Measurements from ENCODE around the gene DLK2. TPM values are rescaled to one million over a fixed set of nuclear protein-coding genes. Genes with fewer than 3 reads are reported as not detected.
"Not testable (repeated sequence)": the region's sequence is repeated elsewhere in the genome, so short reads cannot be mapped to it uniquely, and the experiment has no call there.

Gene DLK2, protein sequence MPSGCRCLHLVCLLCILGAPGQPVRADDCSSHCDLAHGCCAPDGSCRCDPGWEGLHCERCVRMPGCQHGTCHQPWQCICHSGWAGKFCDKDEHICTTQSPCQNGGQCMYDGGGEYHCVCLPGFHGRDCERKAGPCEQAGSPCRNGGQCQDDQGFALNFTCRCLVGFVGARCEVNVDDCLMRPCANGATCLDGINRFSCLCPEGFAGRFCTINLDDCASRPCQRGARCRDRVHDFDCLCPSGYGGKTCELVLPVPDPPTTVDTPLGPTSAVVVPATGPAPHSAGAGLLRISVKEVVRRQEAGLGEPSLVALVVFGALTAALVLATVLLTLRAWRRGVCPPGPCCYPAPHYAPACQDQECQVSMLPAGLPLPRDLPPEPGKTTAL
- 1.5 TPM in 1 of 2 replicates, not detected in the other for total RNA-seq (2014; rRNA removed; shearing (Covaris generic); ENCODE audit: low replicate concordance)

- H3K27me3 ChIP-seq, result peaks cover 8% of the 10 kb centered on the region; the same call in 1 of the 2 replicates
- H3K9me3 ChIP-seq, result no peaks in the 10 kb centered on the region
- no peaks in the 10 kb centered on the region for H3K36me3 ChIP-seq
- DNase-seq, result no peak
- H3K4me3 ChIP-seq, result peak within 1 kb of the TSS; percentile 39
Measured at GRCh38 chr6:43455531-43456428, at the start of gene DLK2. Gene DLK2, minus strand, starts transcription at chr6:43455548. Its CDS starts 723 bp downstream, at chr6:43454825.

DNA sequence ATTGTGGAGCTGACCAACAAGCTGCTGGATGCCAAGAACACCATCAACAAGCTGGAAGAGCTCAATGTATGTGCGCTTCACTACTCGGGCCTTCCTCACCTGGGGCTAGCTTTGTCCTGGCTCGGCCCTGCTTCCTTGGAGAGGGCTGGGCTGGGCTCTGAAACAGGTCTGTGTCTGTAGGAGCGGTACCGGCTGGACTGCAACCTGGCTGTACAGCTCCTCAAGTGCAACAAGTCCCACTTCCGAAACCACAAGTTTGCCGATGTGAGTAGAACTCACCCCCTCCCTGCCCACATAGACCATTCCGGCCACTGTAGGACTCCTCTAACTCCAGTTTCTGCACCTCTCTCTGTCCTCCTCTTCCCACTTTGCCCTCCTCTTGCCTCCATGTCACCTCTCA is 48.1 kb upstream of the DLK2 start:
- Histone ChIP-seq H3K27me3 (no peaks in the 10 kb centered on the region), H3K9me3 (no peaks in the 10 kb centered on the region), H3K36me3 (no peaks in the 10 kb centered on the region), H3K4me3 (no peak overlapping the region)
- no peak for DNase-seq

GRCh38 chr6:43502666-43503065 is 47.3 kb upstream of the DLK2 start:
- DNase-seq, result no peak

DNA sequence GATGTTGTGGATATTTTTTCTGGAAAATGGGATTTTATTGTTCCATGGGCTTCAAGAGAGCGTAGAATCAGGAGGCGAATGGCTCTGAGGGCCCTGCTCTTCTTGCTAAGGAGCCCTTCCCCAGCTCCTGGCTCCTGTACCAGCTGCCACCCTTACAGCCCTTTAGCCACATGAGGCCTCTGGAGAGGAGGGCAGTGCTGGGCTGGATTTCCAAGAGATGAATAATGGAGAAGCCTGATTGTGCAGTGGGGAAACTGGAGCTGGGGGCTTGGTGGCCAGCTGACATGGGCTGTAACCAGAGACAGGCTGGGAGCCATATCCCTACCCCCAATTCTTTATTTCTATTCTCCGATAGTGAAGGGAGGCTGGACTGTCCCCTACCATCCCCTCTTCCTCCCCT is 45.6 kb upstream of the DLK2 start:
- Histone ChIP-seq H3K4me3 (no peak overlapping the region), H3K9me3 (no peaks in the 10 kb centered on the region), H3K36me3 (no peaks in the 10 kb centered on the region), H3K27me3 (no peaks in the 10 kb centered on the region)
- no peak for DNase-seq

More at GRCh38 chr6:43502666-43503065, 47.3 kb upstream of the DLK2 start:
- H3K4me3 ChIP-seq, result no peak overlapping the region
- no peaks in the 10 kb centered on the region for H3K9me3 ChIP-seq
- no peaks in the 10 kb centered on the region for H3K27me3 ChIP-seq
- H3K36me3 ChIP-seq, result no peaks in the 10 kb centered on the region

DNA sequence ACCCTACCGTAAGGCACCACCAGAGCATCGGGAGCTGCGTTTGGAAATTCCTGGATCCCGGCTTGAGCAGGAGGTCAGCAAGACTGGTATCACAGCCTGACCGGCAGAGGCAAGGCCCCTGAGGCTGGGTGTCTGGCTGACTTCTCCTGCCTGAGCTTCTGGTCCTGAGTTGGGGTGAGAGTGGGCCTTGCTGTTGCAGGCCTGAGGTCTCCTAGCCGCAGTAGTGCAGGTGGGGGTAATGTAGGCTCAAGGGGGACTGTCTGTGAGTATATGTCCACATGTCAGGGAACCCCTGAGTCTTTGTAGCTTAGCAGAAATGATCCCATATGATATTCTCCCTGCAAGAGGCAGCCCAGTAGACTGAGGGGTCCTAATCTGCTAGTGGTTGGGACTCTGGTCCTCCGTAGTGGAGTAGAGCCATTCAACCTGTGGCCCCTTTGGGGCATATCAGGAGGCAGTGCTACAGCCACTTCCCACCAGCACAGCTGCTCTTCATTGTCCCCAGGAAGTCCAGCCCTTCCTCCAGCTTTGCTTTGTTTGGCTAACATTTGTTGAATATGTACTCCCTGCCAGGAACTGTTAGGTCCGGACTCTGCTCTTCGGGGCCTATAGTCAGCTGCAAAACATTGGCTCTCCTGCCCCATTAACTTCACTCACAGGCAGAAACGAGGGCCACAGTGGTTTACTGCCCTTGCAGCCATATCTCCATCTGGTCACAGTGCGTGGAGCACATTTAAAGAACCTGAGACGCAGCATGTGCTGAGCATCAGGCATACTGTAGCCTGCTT is 43.9 kb upstream of the DLK2 start:
- no peak for DNase-seq
- no peaks in the 10 kb centered on the region for H3K27me3 ChIP-seq
- no peaks in the 10 kb centered on the region for H3K36me3 ChIP-seq
- H3K4me3 ChIP-seq, result no peak overlapping the region
- H3K9me3 ChIP-seq, result no peaks in the 10 kb centered on the region

DNA sequence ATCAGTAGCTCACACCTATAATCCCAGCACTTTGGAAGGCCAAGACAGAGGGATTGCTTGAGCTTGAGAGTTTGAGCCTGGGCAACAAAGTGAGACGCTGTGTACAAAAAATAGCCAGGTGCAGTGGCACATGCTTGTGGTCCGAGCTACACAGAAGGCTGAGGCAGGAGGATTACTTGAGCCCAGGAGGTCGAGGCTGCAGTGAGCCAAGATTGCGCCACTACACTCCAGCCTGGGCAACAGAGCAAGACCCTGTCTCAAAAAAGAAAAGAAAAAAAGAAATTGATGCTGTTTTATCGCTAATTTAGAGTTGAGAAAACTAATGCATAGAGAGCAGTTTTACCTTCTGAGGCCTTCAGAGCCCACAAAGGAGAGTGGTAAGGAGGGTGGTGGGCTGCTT is 42.9 kb upstream of the DLK2 start:
- not testable (repeated sequence) for H3K27me3 ChIP-seq, H3K9me3 ChIP-seq, H3K36me3 ChIP-seq, DNase-seq, H3K4me3 ChIP-seq

GRCh38 chr6:43497689-43498088 is 42.3 kb upstream of the DLK2 start:
- no peaks in the 10 kb centered on the region for H3K36me3 ChIP-seq
- no peaks in the 10 kb centered on the region for H3K27me3 ChIP-seq
- no peak for DNase-seq
- H3K9me3 ChIP-seq, result no peaks in the 10 kb centered on the region
- H3K4me3 ChIP-seq, result no peak overlapping the region

- Histone ChIP-seq H3K9me3 (no peaks in the 10 kb centered on the region), H3K36me3 (no peaks in the 10 kb centered on the region), H3K27me3 (no peaks in the 10 kb centered on the region), H3K4me3 (no peak overlapping the region)
- no peak for DNase-seq
Measured at GRCh38 chr6:43497129-43497396, 41.7 kb upstream of the DLK2 start.

- Histone ChIP-seq H3K4me3 (no peak overlapping the region), H3K36me3 (no peaks in the 10 kb centered on the region), H3K27me3 (no peaks in the 10 kb centered on the region), H3K9me3 (no peaks in the 10 kb centered on the region)
- DNase-seq, result no peak
Measured at GRCh38 chr6:43496370-43497128, 41.2 kb upstream of the DLK2 start.

DNA sequence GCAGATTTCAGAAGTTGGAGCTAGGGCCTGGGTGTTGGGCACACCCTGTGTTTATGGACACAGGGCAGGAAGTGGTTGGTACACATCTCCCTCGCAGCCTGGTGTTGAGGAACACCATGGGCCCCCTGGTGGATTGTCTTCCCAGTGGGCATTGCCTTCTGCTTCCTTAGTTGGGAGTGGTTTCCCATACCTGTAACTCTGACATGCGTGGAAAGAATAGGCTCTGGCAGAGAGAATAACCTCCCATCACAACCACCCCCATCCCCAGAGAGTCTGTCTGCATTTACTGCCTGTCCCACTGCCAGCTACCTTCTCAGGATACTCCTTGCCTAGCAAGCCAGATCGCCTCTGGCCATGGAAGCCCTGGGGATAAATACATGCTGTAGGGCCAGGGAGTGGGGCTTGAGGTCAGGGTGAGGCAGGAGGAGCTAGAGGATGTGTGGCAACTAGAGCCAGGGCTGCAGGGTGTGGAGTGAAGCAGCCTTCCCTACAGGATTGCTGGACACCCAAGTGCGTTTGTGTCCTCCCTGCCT is 40.1 kb upstream of the DLK2 start:
- Histone ChIP-seq H3K9me3 (no peaks in the 10 kb centered on the region), H3K36me3 (no peaks in the 10 kb centered on the region), H3K4me3 (no peak overlapping the region), H3K27me3 (no peaks in the 10 kb centered on the region)
- no peak for DNase-seq

- no peaks in the 10 kb centered on the region for H3K36me3 ChIP-seq
- H3K27me3 ChIP-seq, result no peaks in the 10 kb centered on the region
- no peaks in the 10 kb centered on the region for H3K9me3 ChIP-seq
- no peak overlapping the region for H3K4me3 ChIP-seq
- DNase-seq, result no peak
Measured at GRCh38 chr6:43494766-43495165, 39.4 kb upstream of the DLK2 start.

DNA sequence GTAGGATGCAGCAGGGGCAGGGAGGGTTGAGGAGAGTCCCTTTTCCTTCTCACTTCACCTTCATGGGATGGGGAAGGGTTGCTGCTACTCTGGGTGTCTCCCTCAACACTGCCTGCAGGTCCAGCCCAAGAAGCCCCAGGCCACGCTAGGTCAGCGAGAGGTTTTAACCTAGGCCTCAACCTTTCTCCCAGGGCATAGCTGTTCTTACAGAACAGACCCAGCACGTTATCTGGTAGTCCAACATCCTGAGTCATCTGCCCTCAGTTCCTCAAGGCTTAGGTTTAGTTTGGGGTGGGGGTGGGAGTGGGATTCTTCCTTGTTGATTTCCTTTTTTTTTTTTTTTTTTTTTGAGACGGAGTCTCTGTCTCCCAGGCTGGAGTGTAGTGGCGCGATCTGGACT is 39.0 kb upstream of the DLK2 start:
- DNase-seq, result no peak
- Histone ChIP-seq H3K36me3 (no peaks in the 10 kb centered on the region), H3K27me3 (no peaks in the 10 kb centered on the region), H3K9me3 (no peaks in the 10 kb centered on the region), H3K4me3 (no peak overlapping the region)

DNA sequence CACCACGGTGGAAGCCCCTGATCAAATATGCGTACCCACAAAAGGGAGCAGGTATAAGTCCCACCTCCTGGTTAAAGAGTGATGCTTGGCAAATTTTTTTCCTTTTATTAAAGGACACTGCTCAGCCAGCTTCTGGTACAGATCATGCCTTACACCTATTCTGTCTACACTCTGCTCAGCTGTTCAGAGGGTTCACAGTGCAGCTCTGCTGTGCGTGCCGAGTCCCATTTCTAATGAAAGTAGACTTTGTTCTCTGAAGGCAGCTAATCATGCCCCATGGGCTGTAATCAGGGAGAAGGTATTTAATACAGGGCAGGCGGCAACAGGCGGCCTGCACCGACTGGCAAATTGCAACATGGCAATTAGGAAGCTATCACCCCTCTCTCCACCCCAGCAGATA is 38.5 kb upstream of the DLK2 start:
- H3K4me3 ChIP-seq, result no peak overlapping the region
- no peak for DNase-seq
- H3K9me3 ChIP-seq, result no peaks in the 10 kb centered on the region
- H3K27me3 ChIP-seq, result no peaks in the 10 kb centered on the region
- H3K36me3 ChIP-seq, result no peaks in the 10 kb centered on the region

DNA sequence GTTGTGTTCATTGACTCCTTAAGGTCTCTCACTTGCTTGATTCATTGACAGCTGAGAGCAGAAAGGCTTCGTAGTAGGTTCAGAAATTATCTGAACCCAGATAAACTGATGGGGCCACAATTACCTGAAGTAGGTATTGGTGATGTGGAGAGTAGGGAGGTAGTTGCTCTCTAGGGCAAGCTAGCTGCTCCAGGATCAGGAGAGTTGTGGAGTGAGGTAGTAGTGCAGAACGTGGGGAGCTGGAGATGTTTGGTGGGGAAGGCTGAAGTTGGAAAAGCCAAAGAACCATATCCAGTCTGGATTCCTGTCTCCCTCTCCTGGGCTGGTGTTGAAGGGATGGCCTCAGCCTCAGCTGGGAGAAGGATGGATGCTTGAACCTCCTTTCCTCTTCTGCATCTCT is 37.9 kb upstream of the DLK2 start:
- DNase-seq, result no peak
- H3K27me3 ChIP-seq, result no peaks in the 10 kb centered on the region
- H3K9me3 ChIP-seq, result no peaks in the 10 kb centered on the region
- H3K36me3 ChIP-seq, result no peaks in the 10 kb centered on the region
- H3K4me3 ChIP-seq, result no peak overlapping the region

GRCh38 chr6:43492673-43493072 is 37.3 kb upstream of the DLK2 start:
- Histone ChIP-seq H3K4me3 (no peak overlapping the region; the same call in 1 of the 2 replicates), H3K9me3 (no peaks in the 10 kb centered on the region), H3K36me3 (no peaks in the 10 kb centered on the region), H3K27me3 (no peaks in the 10 kb centered on the region)
- DNase-seq, result peak; percentile 31
